Smooth muscle cell of trachea (primary cell): ENCODE data around the gene NBPF11. TPM values are rescaled to one million over a fixed set of nuclear protein-coding genes. Genes with fewer than 3 reads are reported as not detected.

Experiments
- total RNA-seq: library from RNA; depleted of rRNA; stranded (reverse); fragments of >200 nt; gene quantifications from 2 replicates; pipeline ENCODE4 v1.2.1, GENCODE V29; 2014

The NBPF11 gene
- total RNA-seq, result 5.0 and 7.0 TPM in 2 replicates

DNA sequence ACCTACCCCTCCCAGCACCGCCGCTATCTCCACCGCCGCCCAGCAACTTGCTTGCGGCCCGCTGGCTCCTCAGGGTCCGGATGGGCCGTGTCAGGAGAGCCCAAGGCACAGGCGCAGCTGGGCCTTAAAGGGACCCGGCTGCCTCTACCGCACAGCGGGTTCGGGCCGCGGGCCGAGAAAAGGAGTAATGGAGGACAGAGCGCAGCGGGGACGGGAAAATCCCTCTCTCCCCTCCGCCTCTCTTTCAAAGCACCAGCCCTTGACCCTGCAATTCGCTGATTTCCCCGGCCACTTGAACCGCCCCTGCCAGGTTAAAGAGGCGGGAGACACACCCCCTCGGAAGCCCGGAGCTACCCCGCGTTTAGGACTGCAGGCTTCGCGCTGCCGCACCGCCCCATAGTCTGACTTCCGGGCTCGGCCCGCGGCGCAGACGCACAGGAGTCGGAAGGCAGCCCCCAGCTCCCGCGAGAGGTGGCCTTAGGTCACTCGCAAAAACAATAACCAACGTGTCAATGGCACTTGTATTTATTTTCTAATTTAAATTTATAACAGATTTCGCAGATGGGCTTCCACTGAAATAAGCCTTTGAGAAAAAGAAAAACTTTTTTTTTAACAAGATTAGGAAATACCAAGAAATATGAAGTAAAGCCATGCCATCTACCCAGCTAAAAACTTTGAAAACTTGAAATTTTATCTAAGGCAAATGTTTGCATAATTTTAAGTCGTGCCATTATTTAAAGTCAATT is at the start of gene NBPF11:
Gene NBPF11, minus strand, starts transcription at position 371 of the 746 bp plus-strand sequence. CDS start 25,278 bp downstream, outside the sequence.

Other genes with a start within 250 kb of the NBPF11 start
- gene GJA8, start 249.5 kb downstream of the NBPF11 start, total RNA-seq, result not detected in 2 replicates
- 13.4 and 21.1 TPM in 2 replicates for gene GPR89B, start 223.9 kb downstream of the NBPF11 start, total RNA-seq